Stomach (tissue), 9 donors: ENCODE results near the gene TSPAN16. TPM values are rescaled to one million over a fixed set of nuclear protein-coding genes. Genes with fewer than 3 reads are reported as not detected.
A peak's percentile ranks its signal among the peaks of the same experiment; 100 is the strongest.

Source experiments
- DNase-seq, 2 donors: peaks; one replicate each; pipeline versions ENCODE4 v3.0.0 to v3.0.0-alpha.2; 2013 to 2019
- H3K27ac ChIP-seq, 5 donors: fragments of 200-600 bp in 4 of 5; sonication (generic) in 4 of 5; one replicate each; pipeline ENCODE4 v1.5.1; 2013 to 2019; ENCODE audit warnings: mild to moderate bottlenecking in 1 of 5, moderate library complexity in 1 of 5
- H3K27me3 ChIP-seq, 3 donors: fragments of 200-600 bp; sonication (generic); one replicate each; pipeline ENCODE4 v1.5.1; 2017 to 2019; ENCODE audit warnings: mixed run types in 1 of 3
- H3K36me3 ChIP-seq, 4 donors: fragments of 200-600 bp; sonication (generic); 1 replicate in 3 of 4; 2 replicates in 1 of 4; pipeline ENCODE4 v1.5.1; 2016 to 2019
- H3K4me1 ChIP-seq, 4 donors: fragments of 200-600 bp; sonication (generic); one replicate each; pipeline ENCODE4 v1.5.1; 2016 to 2019
- H3K4me3 ChIP-seq, 4 donors: fragments of 200-600 bp; sonication (generic) in 3 of 4; one replicate each; pipeline ENCODE4 v1.5.1; 2016 to 2019; ENCODE audit warnings: mild to moderate bottlenecking in 1 of 4
- H3K9me3 ChIP-seq, 4 donors: fragments of 200-600 bp; sonication (generic); one replicate each; pipeline ENCODE4 v1.5.1; 2016 to 2019
- EP300 ChIP-seq: sonication (generic); formaldehyde crosslinking; IDR thresholded peaks from one replicate; pipeline ENCODE4 v1.6.1; 2017; ENCODE audit warnings: antibody characterized with exemption
- POLR2A ChIP-seq, 4 donors: fragments of 450-650 bp; IDR thresholded peaks; one replicate each; pipeline ENCODE4 v1.6.1; 2016; ENCODE audit warnings: antibody characterized with exemption in 4 of 4, control low read depth in 2 of 4, mild to moderate bottlenecking in 1 of 4, moderate library complexity in 1 of 4
- POLR2AphosphoS5 ChIP-seq, 3 donors: sonication (generic); formaldehyde crosslinking; IDR thresholded peaks; one replicate each; pipeline ENCODE4 v1.6.1; 2016; ENCODE audit warnings: antibody characterized with exemption in 3 of 3
- WGBS, 5 donors: extraction: QIAGEN DNeasy Blood & Tissue Kit in 3 of 5; methylation state at CpG; one replicate each; pipeline versions ENCODE4 v1.1.5 to v1.1.7; 2013 to 2018; 5-methylcytosine and 5-hydroxymethylcytosine counted together
- intact Hi-C: fragments of 100-400 bp; cut with DNase I; formaldehyde crosslinking; loops from one replicate; pipeline ENCODE4 v1.15.1; 2023; ENCODE audit warnings: low total_unique reads
- polyA plus RNA-seq, 3 donors: library from polyadenylated mRNA; stranded (reverse); fragments of 200-250 nt; gene quantifications; one replicate each; pipeline ENCODE4 v1.2.3, GENCODE V29; 2013
- total RNA-seq, 5 donors: library from RNA; depleted of rRNA; stranded (reverse); fragments of >200 nt; gene quantifications; one replicate each; pipeline versions ENCODE4 v1.1.0 to v1.2.3, GENCODE V29; 2014 to 2016
- TF ChIP-seq, protein P1 (sequence below), 7 experiments: fragments of 450-650 bp in 4 of 7; fragments of 200-600 bp in 3 of 7; sonication (generic) in 3 of 7; IDR thresholded peaks; one replicate each; pipeline ENCODE4 v1.5.1; 2016 to 2019; ENCODE audit warnings: antibody characterized with exemption in 7 of 7, control low read depth in 2 of 7, mild to moderate bottlenecking in 1 of 7
- donor health status: healthy with polysubstance abuse.
- donor health status: Bipolar disorder and iron deficiency.
- donor health status: healthy.

TSPAN16 gene
- total and polyA plus RNA-seq, 8 donors = not detected

DNA sequence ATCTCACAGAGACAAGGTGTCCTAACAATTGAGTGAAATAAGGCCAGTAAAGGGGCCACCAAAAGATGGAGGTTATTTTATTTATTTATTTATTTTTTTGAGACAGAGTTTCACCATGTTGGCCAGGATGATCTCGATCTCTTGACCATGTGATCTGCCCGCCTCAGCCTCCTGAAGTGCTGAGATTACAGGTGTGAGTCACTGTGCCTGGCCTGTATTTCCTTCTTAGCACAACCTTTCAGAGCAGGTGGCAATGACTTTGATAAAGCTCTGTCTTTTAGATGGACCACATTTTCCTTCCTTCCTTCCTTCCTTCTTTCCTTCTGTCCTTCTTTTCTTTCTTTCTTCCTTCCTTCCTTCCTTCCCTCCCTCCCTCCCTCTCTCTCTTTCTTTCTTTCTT is 22.7 kb upstream of the TSPAN16 start:
- no peak for DNase-seq
- no peaks in the 10 kb centered on the region for H3K36me3 ChIP-seq
- H3K4me1 ChIP-seq = peaks cover 0 to 16% (median 13%) of the 10 kb centered on the region in 4 donors
- H3K27ac ChIP-seq = no peak overlapping the region
- WGBS, 5 donors = 44 to 76% (median 55%) methylated on average over 2 of the region's 2 CpGs
- H3K4me3 ChIP-seq = no peak overlapping the region
- TF ChIP-seq EP300 (no peak), POLR2A (IDR thresholded peaks at IDR 0.05) (no peak), POLR2AphosphoS5 (IDR thresholded peaks at IDR 0.05) (no peak)
- TF ChIP-seq, protein P1, sequence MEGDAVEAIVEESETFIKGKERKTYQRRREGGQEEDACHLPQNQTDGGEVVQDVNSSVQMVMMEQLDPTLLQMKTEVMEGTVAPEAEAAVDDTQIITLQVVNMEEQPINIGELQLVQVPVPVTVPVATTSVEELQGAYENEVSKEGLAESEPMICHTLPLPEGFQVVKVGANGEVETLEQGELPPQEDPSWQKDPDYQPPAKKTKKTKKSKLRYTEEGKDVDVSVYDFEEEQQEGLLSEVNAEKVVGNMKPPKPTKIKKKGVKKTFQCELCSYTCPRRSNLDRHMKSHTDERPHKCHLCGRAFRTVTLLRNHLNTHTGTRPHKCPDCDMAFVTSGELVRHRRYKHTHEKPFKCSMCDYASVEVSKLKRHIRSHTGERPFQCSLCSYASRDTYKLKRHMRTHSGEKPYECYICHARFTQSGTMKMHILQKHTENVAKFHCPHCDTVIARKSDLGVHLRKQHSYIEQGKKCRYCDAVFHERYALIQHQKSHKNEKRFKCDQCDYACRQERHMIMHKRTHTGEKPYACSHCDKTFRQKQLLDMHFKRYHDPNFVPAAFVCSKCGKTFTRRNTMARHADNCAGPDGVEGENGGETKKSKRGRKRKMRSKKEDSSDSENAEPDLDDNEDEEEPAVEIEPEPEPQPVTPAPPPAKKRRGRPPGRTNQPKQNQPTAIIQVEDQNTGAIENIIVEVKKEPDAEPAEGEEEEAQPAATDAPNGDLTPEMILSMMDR (IDR thresholded peaks at IDR 0.05) = no peak
- peaks cover 0 to 13% (median 0%) of the 10 kb centered on the region in 3 donors for H3K27me3 ChIP-seq
- H3K9me3 ChIP-seq = no peaks in the 10 kb centered on the region
- intact Hi-C loops = no loop called here

DNA sequence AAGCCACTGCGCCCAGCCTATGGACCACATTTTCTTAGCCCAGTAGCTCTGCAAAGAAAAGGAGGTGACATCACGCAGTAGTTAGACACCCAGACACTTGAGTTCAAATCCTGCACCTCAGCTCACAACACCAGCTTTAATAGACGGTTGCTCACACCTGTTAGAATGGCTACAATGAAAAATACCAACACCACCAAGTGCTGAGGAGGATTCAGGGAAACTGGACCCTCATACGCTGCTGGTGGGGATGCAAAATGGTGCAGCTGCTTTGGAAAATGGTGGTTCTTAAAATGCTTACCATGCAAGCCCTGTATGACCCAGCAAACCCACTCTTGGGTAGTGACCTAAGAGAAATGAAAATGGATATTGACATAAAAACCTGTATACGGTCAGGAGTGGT is 22.0 kb upstream of the TSPAN16 start:
- Histone ChIP-seq H3K27me3 (peaks cover 0 to 16% (median 0%) of the 10 kb centered on the region in 3 donors), H3K4me3 (no peak overlapping the region), H3K27ac (no peak overlapping the region), H3K9me3 (no peaks in the 10 kb centered on the region), H3K36me3 (no peaks in the 10 kb centered on the region), H3K4me1 (peaks cover 0 to 9% (median 7%) of the 10 kb centered on the region in 4 donors)
- DNase-seq = no peak
- WGBS, 5 donors = 75 to 87% (median 86%) methylated on average over 5 of the region's 5 CpGs
- TF ChIP-seq POLR2A (IDR thresholded peaks at IDR 0.05) = no peak
- TF ChIP-seq POLR2AphosphoS5 (IDR thresholded peaks at IDR 0.05) = no peak
- TF ChIP-seq, protein P1 (IDR thresholded peaks at IDR 0.05) = no peak
- TF ChIP-seq EP300 = no peak
- intact Hi-C loops = no loop called here

DNA sequence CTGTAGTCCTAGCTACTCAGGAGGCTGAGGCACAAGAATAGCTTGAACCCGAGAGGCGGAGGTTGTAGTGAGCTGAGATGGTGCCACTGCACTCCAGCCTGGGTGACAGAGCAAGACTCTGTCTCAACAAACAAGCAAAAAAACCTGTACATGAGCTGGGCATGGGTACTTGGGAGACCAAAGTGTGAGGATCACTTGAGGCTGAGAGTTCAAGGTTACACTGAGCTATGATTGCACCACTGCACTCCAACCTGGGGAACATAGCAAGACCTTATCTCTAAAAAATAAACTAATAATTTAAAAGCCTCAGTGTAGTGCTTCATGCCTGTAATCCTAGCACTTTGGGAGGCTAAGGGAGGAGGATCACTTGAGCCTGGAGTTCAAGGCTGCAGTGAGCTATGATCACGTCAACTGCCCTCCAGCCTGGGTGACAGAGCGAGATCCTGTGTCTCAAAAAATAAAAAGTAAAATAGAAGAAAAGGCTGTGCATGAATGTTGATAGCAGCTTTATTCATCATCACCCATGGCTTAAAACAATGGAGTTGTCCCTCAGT is 21.4 kb upstream of the TSPAN16 start:
- H3K36me3 ChIP-seq = no peaks in the 10 kb centered on the region
- H3K27me3 ChIP-seq = peaks cover 0 to 16% (median 0%) of the 10 kb centered on the region in 3 donors
- DNase-seq = no peak
- H3K9me3 ChIP-seq = no peaks in the 10 kb centered on the region
- intact Hi-C loops = no loop called here
- peaks cover 0 to 10% (median 2%) of the 10 kb centered on the region in 4 donors for H3K4me1 ChIP-seq
- TF ChIP-seq EP300 = no peak
- TF ChIP-seq POLR2AphosphoS5 (IDR thresholded peaks at IDR 0.05) = no peak
- TF ChIP-seq POLR2A (IDR thresholded peaks at IDR 0.05) = no peak
- H3K27ac ChIP-seq = no peak overlapping the region
- H3K4me3 ChIP-seq = no peak overlapping the region
- WGBS, 5 donors = 67 to 74% (median 73%) methylated on average over 4 of the region's 4 CpGs

DNA sequence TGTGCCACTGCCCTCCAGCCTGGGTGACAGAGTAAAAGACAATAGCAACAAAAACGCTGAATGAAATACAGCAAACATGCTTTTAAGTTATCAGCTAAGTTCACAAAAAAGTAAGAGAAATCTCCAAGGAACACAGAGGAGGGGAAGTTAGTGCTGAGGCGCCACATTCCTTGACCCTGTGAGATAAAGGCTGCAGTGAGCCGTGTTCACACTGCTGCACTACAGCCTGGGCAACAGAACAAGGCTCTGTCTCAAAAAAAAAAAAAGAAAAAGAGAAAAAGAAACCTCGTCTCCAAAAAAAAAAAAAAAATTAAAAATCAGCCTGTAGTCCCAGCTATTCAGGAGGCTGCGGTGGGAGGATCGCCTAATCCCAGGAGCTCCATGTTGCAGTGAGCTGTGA is 17.3 kb upstream of the TSPAN16 start:
- peaks cover 0 to 27% (median 0%) of the 10 kb centered on the region in 3 donors for H3K27me3 ChIP-seq
- intact Hi-C loops = no loop called here
- H3K27ac ChIP-seq = no peak overlapping the region
- H3K36me3 ChIP-seq = no peaks in the 10 kb centered on the region
- no peak for TF ChIP-seq POLR2AphosphoS5 (IDR thresholded peaks at IDR 0.05)
- no peak for TF ChIP-seq EP300
- TF ChIP-seq POLR2A (IDR thresholded peaks at IDR 0.05) = no peak
- TF ChIP-seq, protein P1 (IDR thresholded peaks at IDR 0.05) = no peak
- 27 to 49% (median 36%) methylated on average over 6 of the region's 6 CpGs for WGBS, 5 donors
- peaks cover 0 to 12% (median 0%) of the 10 kb centered on the region in 4 donors for H3K4me1 ChIP-seq
- no peaks in the 10 kb centered on the region for H3K9me3 ChIP-seq
- peak in 1 of 2 donors; percentile 63 for DNase-seq
- no peak overlapping the region for H3K4me3 ChIP-seq

DNA sequence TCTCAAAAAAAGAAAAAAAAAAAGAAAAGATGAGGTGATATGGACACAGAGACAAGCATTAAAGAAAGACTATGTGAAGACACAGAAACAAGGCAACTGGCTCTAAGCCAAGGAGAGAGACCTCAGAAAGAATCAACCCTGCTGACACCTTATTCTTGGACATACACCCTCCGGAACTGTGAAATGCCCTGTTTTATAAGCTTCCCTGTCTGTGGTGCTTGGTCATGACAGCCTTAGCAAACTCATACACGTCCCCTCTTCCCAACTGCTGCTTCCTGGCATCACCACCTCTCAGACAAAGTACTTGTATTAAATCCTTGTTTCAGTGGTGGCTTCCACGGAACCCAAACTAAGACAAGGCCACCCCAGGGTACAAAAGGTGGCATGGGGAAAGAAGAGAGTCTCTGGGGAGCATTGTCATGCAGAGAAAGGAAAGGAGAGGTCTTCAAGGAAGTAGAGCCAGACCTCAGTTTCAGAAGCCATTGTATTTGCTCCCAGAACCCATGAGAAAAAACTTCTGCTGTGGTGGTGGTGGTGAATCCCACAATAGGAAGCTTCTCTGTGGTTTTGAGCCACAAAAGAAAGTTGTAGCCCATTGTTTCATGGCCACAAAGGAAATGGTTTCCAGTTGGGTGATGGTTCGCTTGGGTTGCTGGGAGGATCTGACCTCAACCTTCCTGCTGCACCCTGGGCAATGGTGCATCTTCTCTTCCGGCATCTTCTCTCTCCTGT is 16.3 kb upstream of the TSPAN16 start:
- H3K27me3 ChIP-seq = peaks cover 0 to 30% (median 0%) of the 10 kb centered on the region in 3 donors
- no peak for DNase-seq
- TF ChIP-seq POLR2A (IDR thresholded peaks at IDR 0.05) (no peak), EP300 (no peak), POLR2AphosphoS5 (IDR thresholded peaks at IDR 0.05) (no peak)
- TF ChIP-seq, protein P1 (IDR thresholded peaks at IDR 0.05) = no peak
- H3K36me3 ChIP-seq = no peaks in the 10 kb centered on the region
- 69 to 86% (median 78%) methylated on average over 5 of the region's 5 CpGs for WGBS, 5 donors
- intact Hi-C loops = no loop called here
- H3K27ac ChIP-seq = no peak overlapping the region
- H3K4me3 ChIP-seq = no peak overlapping the region
- no peaks in the 10 kb centered on the region for H3K9me3 ChIP-seq
- H3K4me1 ChIP-seq = peaks cover 0 to 12% (median 0%) of the 10 kb centered on the region in 4 donors
